GM21447 (cell line): ENCODE measurements around the gene NXF1.
A peak's percentile ranks its signal among the peaks of the same experiment; 100 is the strongest.
"Not testable (repeated sequence)": the region's sequence is repeated elsewhere in the genome, so short reads cannot be mapped to it uniquely, and the experiment has no call there.

Experiments
- ATAC-seq: cut with Tn5 transposase; IDR thresholded peaks from one replicate; pipeline ENCODE4 v1.9.1; 2021; ENCODE audit not compliant: unreplicated experiment

The NXF1 gene

DNA sequence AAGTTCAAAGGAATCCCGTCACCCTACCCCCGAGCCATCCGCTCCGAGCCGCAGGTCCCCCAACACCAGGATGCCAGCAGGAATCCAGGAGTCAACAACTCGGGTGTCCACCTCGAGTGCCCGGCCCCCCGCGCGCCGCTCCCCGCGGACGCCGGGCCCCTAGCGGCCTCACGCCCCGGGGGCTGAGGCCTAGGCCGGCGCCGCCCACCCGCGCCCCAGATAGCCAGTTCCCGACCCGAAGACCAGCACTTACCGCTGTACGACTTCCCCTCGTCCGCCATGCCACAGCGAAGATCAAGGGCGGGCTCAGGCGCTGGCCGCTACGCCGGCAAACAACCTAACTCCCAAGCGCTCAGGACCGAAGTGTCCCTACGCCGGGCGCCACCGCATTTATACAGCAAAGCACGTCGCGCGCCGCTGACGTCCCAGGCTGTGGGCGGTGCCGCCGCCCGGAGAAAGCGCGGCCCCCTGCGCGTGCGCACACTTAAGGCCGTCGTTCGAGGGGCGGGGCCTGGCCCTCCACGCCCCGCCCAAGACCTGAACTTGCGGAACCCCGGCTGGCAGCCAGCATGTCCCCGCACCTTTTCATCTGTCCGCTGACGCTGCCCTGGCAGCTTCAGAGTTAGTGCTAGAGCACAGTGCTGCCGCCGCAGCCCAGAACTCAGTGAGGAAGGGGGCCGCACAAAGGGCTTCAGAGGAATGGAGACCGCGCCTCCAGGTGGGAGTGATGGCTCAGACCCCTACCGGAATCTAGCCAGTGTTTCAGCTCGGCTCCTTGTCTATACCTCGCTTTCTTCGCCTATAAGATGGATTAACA lies at the start of gene NXF1:
Gene NXF1, minus strand, starts transcription at position 365 of the 817 bp plus-strand sequence. Its CDS starts 84 bp downstream, at position 281.
- ATAC-seq: peak; percentile 74

DNA sequence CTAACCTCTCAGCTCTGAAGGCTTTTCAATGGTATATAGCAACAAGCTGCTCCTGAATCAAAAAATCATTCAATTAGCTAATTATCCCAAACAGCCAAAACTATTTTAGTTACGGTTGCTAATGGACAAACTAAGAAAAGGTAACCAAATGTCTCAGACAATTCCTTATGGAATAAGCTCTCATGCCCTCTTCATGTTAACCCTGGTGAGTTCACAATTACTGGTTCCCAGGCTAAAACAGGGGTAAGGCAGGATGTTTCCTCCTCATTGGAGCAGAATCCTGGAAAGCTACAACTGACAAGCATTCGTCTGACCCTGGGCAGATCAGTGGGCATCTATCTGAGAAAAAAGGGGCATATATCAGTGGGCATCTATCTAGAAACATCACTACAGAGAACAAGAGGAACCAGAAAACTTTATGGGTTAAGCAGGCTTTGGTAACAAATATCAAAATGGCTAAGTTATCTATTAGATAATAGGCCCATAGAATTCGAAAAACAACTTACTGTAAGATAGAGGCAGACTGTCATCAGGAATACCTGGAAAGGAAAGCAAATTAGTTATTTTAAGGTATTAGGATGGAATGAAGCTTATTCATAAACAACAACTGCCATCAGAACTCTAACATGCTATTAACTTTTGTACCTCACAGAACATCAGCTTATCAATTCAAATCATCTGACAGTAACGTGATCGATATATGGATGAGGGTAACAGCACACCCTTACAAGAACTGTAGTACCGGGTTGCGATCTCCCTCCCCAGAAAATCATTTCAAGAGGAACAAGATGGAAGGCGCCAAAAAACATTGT lies 49.0 kb upstream of the NXF1 start:
- ATAC-seq: no peak

DNA sequence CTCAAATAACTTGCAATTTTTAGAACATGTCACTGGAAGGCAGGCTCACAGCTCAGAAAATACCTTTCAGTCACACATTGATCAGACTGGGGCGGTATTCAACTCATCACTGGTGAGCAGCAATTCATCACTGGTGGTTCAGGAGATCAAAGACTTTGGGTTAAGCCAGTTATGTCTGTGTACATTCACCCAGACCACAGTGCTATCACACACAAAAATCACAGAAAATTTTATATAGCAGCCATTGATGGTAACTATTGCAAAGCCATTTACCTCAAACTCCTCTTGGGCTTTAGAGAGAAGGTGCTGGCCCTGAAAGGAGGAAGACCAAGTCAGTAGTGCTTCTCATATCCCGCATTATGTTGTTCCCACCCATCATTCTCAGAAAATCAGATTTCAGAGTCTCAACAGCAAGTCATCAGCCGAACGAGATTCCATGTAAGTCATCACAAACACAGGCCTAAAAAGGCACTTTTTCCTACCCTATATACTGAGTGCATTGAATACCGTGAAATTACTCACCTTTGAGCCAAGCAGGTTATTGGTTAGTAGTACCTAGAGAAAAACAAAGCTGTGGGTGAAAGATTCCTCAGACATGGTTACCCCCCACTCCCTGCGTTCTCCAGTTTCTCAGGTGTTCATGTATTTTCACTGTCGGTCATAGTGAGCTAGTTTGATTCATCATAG lies 48.2 kb upstream of the NXF1 start:
- ATAC-seq: no peak

DNA sequence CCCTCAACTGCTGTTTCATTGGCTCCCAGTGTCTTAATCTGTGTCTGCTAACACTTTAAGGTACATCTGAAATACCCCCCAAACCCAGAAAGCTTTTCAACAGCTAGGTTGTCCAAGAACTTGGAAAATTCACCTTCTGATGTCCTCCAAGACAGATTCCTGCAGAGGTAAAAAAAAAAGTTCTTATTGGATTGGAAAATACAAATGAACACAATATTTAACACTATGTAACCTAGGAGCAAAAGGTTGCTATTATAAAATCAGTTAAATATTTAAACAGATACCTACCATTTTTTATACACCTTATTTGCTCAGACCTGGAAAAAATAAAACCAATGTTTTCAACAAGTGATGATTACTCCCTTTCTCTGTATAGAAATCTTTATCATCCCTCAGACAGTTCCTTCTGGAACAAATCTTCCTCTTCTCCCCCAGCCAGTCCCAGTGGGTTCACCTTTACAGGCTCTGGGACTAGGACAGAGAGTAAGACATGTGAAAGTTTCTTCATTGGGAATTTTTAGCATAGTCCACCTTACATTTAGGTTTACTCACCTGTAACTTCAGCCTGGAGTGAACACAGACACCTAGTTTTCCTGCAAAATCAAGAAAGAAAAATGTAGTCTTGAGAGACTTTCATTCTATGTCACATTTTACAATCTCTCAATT lies 47.4 kb upstream of the NXF1 start:
- ATAC-seq: no peak

DNA sequence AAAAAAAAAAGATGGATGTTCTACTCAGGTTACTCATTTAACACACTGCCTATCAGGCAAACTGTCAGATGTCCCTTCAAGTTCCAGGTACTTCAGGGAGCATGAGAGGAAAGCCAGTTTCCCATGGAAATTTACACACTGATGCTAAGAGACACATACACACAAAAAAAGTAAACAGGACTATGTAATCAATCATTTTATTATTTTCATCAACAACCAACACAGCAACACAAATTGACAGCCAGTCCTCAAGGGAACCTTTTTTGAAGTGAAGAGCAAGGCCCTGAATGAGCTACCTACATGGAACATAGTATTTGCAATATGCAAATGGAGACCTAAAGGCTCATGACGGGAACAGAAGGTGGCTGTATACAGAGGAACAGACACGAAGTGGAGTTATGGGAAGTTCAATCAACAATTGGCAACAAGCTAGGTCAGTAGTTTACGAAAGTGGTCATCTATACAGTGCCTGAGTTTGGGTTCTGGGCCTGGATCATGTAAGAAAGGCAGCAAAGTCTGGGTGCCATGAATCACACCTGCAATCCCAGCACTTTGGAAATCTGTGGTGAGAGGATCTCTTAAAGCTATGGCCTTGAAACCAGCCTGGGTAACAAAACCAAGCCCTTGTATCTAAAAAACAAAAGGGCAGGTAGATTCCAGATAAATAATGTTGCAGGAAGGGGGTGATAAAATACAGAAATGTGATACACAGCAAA lies 46.7 kb upstream of the NXF1 start:
- ATAC-seq: no peak

DNA sequence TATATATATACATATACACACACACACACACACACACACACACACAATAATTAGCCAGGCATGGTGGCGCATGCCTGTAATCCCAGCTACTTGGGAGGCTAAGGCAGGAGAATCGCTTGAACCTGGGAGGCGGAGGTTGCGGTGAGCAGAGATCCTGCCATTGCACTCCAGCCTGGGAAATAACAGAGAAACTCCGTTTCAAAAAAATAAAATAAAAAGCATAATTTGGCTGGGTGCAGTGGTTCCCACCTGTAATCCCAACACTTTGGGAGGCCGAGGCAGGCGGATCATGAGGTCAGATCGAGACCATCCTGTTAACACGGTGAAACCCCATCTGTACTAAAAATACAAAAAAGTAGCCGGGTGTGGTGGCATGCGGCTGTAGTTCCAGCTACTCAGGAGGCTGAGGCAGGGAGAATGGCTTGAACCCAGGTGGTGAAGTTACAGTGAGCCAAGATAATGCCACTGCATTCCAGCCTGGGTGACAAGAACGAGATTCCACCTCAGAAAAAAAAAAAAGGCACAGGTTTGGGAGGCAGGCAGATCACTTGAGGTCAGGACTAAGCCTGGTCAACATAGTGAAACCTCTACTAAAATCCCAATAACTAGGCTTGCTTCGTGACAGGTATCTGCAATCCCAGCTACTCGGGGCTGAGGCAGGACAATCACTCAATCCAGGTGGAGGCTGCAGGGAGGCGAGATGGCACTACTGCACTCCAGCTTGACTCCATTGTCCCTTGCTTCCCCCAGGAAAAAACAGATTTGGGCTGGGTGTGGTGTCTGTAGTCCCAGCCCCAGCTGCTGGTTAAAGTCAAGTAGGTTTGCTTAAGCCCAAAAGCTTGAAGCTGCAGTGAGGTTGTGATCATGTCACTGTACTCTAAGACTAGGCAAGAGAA lies 45.9 kb upstream of the NXF1 start:
- no peak for ATAC-seq

DNA sequence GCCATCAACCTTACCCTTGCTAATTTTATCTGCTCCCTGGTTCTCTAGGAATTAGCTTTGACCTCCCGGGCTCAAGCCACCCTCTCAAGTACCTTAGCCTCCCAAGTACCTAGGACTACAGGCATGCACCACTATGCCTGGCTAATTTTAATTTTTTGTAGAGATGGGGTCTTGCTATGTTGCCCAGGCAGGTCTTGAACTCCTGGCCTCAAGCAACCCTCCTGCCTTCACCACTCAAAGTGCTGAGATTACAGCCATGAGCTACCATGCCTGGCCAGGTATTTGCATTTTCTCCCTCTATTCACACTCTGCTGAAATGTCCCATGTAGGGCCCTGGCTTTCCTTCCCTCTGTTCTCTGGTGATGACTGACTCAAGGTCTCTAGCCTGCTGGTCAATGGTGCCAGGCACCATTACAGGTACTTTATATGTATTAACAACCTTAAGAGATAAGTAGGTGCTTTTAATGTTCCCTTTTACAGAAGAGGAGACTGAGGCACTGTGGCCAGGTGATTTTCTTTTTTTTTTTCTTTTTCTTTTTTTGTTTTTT lies 42.6 kb upstream of the NXF1 start:
- ATAC-seq: no peak

DNA sequence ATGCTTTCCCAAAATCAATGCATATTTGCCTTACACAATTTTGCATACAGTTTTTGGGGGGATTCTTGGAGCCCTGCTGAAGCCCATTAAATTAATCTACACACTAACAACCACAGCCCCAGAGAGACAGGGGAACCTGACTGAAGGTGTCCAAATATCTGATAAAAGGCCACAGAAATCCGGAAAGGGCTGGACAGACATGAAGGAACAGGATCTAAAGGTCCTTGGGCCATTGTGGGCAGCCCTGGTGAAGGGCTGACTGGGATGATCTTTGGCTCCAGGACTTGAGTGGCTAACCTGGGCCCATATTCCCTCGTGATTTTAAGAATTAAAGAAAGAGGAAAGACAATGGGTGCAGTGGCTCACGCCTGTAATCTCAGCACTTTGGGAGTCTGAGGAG lies 40.9 kb upstream of the NXF1 start:
- no peak for ATAC-seq

DNA sequence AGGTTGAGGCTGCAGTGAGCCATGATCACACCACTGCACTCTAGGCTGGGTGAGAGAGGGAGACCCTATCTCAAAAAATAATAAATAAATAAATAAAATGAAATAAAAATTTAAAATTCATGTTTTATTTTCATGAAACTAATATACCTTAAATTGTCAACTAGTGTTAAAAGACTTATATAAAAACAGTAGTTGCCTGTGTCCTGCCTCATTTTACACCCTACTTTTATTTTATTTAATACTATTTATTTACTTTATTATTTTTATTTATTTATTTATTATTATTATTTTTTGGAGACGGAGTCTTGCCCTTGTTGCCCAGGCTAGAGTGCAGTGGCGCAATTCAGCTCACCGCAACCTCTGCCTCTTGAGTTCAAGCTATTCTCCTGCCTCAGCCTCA lies 38.9 kb upstream of the NXF1 start:
- ATAC-seq: no peak

DNA sequence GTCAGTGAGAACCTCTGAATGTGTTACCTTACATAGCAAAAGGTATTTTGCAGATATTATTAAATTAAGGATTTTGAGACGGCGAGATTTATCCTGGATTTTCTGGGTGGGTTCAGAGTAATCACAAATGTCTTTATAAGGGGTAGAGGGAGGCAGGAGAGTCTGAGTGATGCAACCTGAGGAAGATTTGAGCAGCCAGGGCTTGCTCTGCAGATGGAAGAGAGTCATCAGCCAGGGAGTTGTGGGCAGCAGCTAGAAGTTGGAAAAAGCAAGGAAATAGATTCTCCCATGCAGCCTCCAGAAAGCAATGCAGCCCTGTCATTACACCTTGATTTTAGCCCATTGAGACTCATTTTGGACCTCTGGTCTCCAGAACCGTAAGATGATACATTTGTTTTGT lies 38.2 kb upstream of the NXF1 start:
- no peak for ATAC-seq

DNA sequence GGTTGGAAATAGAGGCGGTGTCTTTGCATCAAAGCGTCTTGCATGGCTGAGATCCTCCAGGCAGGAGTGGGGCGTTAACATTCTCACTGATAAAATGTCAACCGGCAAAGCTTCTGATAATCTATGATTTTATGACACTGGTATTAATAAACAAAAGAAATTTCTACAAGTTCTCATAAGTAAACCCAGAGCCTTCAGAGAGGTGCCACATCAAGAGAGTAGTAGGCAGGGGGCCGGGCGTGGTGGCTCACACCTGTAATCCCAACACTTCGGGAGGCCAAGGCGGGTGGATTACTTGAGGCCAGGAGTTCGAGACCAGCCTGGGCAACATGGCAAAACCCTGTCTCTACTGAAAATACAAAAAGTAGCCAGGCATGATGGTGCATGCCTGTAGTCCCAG lies 37.7 kb upstream of the NXF1 start:
- not testable (repeated sequence) for ATAC-seq

DNA sequence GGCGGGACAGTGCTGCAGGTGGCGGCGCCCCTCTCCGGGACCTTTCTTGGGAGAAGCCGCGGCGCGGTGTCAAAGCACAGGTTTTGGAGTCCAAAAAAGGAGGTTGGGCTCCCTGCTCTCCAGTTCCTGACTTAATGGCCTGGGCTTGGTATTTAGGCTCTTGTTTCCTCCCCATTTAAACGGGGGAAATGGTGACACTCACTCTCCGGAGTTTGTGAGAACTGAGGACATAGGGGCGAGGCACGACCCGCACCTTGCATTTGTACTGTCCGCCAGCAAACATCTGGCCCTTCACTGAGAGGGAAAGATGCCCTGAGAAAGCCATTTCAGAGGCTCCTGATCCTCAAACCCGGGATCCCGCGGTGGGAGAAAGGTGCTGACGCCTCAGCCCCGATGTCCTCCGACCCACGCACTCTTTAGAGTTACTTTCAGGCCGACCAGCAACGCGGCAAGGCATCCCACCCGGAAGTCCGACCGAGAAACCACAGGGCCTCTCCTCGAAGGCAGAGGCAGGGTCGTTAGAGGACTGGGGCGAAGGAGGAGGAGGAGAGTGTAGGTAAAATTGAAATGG lies 37.0 kb upstream of the NXF1 start:
- no peak for ATAC-seq

DNA sequence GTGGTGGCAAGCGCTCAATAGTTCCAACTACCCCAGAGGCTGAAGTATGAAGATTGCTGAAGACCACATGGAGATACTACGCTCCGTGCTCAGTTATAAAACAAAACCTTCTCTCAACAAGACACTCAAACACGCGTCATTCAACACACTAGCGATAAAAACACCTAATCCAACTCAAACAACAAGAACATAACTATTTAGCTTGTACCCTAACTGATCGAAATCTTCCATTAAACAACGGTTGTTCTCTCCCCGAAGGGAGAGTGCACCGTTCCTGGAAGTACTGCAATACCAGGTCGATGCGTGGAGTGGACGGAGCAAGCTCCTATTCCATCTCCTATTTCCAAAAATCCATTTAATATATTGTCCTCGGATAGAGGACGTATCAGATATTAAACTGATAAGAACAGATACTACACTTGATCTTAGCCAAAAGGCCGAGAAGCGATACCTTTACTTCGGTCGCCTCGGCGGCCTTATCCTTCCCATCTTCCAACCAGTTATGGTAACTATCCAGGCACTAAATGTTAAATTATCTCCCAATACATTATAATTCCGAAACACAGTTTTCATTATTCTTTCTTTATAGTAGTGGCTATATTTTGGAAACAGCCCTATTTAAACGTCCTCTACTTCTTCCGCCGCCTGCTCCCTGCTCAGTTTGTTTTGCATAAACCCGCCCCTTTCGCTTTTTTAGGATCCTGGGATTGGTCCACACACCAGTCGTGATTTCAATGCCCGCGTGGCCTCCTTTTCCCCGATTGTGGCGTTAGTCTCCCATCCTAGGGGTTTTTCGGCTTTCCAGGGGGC lies 36.3 kb upstream of the NXF1 start:
- peak; percentile 42 for ATAC-seq

DNA sequence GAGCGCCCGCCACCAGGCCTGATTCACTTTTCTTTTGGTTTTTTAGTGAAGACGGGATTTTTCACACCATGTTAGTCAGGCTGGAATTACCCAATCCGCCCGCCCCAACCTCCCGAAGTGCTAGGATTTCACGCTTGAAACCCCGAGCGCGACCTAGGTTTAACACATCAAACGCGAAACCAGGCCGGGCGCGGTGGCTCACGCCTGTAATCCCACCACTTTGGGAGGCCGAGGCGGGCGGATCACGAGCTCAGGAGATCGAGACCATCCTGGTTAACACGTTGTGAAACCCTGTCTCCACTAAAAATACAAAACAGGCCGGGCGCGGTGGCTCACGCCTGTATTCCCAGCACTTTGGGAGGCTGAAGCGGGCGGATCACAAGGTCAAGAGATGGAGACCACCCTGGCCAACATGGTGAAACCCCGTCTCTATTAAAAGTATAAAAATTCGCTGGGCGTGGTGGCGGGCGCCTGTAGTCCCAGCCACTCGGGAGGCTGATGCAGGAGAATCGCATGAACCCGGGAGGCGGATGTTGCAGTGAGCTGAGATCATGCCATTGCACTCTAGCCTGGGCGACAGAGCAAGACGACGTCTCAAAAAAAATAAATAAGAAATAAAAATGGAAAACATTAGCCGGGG lies 35.6 kb upstream of the NXF1 start:
- ATAC-seq: not testable (repeated sequence)

DNA sequence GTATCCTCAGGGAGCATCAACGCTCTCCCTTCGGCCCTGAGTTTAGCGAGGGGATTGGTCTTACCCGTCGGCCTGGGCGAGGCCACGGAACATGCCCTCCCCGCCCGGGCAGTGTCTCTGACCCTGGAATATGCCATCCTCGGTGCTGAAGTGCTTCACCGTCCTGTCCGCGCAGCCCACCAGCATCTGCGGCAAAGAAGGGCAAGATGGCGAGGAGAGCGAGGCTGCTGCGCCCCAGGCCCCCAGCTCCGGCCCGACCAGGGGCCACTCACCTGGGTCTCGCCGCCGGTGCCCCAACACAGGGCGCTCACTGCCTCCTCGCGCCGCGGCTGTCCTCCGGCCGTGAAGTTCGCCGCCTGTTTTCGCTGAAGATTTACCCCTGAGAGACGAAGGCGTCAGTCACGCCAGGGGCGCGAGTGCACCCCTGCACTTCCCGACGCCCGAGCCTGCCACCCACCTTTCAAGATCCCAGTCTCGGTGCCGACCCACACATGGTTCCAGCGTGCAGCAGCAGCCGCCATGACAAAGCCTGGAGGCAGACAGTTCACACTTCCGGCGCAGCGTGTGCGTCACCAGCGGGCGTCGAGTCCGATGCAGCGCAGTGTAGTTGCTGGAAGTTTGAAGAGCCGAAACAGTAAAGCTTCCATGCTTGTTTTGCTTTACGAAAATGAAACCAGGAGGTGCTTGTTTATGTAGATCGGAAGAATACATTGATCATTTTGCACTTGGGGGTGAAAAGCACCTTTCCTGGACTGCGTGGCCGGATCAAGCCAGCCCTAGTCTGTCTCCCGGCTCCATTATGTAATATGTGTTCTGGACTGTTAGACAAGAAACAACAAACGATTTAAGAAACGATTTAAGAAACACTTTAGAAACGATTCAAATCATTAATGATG lies 34.1 kb upstream of the NXF1 start, which contains the start of gene WDR74:
Gene WDR74, minus strand, starts transcription at position 541 of the 896 bp plus-strand sequence. Its CDS starts 20 bp downstream, at position 521.
- ATAC-seq: peak; percentile 38

DNA sequence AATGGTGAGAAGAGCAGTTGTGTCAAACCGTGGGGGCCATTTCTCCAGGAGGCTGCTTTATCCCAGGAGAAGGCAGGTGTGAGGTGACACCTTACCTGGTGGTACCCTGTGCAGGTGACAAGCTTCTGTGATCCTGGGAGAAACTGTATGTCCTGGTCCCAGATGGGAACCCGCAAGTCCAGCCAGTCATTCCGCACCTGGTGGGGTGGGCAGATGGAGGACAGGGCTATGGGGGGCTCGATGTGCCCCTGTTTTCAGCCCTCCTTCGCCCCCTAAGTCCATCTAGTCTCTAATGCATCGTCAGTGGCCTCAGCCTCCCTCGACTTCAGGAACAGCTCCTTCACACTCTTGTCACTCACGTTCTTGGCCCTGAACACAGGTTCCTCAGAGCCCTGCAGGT lies 30.1 kb upstream of the NXF1 start:
- ATAC-seq: no peak
